ENCODE measurements around the gene WFIKKN2.

Gene WFIKKN2

GRCh38 chr17:50816271-50816670 is 19.1 kb upstream of the WFIKKN2 start:
- CTCF ChIA-PET = interaction anchor here (0.8 to 4.8 kb wide), 17 partner anchors 9 to 357 kb away, joined by 3 to 35 read pairs (median 6); partner anchors contain the start of gene WFIKKN2

GRCh38 chr17:50816771-50817751 is 18.3 kb upstream of the WFIKKN2 start:
- no peaks in the 10 kb centered on the region for H3K36me3 ChIP-seq (ENCODE audit: control insufficient read depth in 2 of 2, insufficient read depth in 1 of 2, low read length in 2 of 2)
- H3K4me3 ChIP-seq (ENCODE audit: low read depth, low read length) = no peak overlapping the region
- ChIA-PET POLR2A (no interaction called here), CTCF (interaction anchor here (0.6 to 4.8 kb wide), 36 partner anchors 10 to 358 kb away, joined by 3 to 35 read pairs (median 4); partner anchors contain the start of gene WFIKKN2)
- H3K9me3 ChIP-seq (ENCODE audit: control insufficient read depth, insufficient read depth, low read depth, low read length) = no peaks in the 10 kb centered on the region
- H3K27ac ChIP-seq (ENCODE audit: extremely low read depth, low read depth, low read length) = no peak overlapping the region
- no peaks in the 10 kb centered on the region for H3K4me1 ChIP-seq (ENCODE audit: control insufficient read depth, insufficient read depth, low read length)
- TF ChIP-seq ZBTB48 (tag by site-specific recombination; IDR thresholded peaks at IDR 0.05) (peak; percentile 84; the same call in 1 of the 2 replicates), ZXDB (tag by site-specific recombination; IDR thresholded peaks at IDR 0.05) (peak; percentile 36; the same call in 1 of the 2 replicates), CTCF (tag by site-specific recombination; IDR thresholded peaks at IDR 0.05) (peak; percentile 49; the same call in 1 of the 2 replicates), ZNF184 (tag by site-specific recombination; IDR thresholded peaks at IDR 0.05) (no peak), GLIS1 (tag by site-specific recombination; IDR thresholded peaks at IDR 0.05) (0 out of 2 replicates have a peak, but pooled peaks have one; percentile 11), HOXC10 (CRISPR knock-in tag; IDR thresholded peaks at IDR 0.05) (no peak), ZNF747 (tag by site-specific recombination; IDR thresholded peaks at IDR 0.05) (no peak), ZNF654 (tag by site-specific recombination; IDR thresholded peaks at IDR 0.05; ENCODE audit: low read depth) (peak; percentile 24; the same call in 1 of the 2 replicates), ZNF555 (tag by site-specific recombination; conservative IDR thresholded peaks at IDR 0.05) (no peak), ZBTB8A (tag by site-specific recombination; IDR thresholded peaks at IDR 0.05) (0 out of 2 replicates have a peak, but pooled peaks have one; percentile 28), ZNF335 (tag by site-specific recombination; conservative IDR thresholded peaks at IDR 0.05) (peak; percentile 65; the same call in 1 of the 2 replicates), ZNF19 (tag by site-specific recombination; IDR thresholded peaks at IDR 0.05; ENCODE audit: low read depth) (no peak)

More at GRCh38 chr17:50816271-50816670, 19.1 kb upstream of the WFIKKN2 start:
- H3K4me1 ChIP-seq (ENCODE audit: control insufficient read depth, insufficient read depth, low read length) = no peaks in the 10 kb centered on the region
- no peaks in the 10 kb centered on the region for H3K36me3 ChIP-seq (ENCODE audit: control insufficient read depth in 2 of 2, insufficient read depth in 1 of 2, low read length in 2 of 2)
- POLR2A ChIA-PET = no interaction called here
- no peak overlapping the region for H3K4me3 ChIP-seq (ENCODE audit: low read depth, low read length)
- TF ChIP-seq ZNF112 (tag by site-specific recombination; IDR thresholded peaks at IDR 0.05) = no peak
- TF ChIP-seq GLIS1 (tag by site-specific recombination; IDR thresholded peaks at IDR 0.05) = no peak
- no peak for TF ChIP-seq KLF16 (tag by site-specific recombination; IDR thresholded peaks at IDR 0.05)
- TF ChIP-seq ZNF707 (tag by site-specific recombination; IDR thresholded peaks at IDR 0.05) = no peak
- TF ChIP-seq ZBTB7A (tag by site-specific recombination; IDR thresholded peaks at IDR 0.05; ENCODE audit: low read depth) = no peak
- no peak for TF ChIP-seq MYNN (tag by site-specific recombination; IDR thresholded peaks at IDR 0.05; ENCODE audit: borderline replicate concordance)
- no peak for TF ChIP-seq ZNF610 (tag by site-specific recombination; IDR thresholded peaks at IDR 0.05; ENCODE audit: borderline replicate concordance)
- TF ChIP-seq ZNF529 (tag by site-specific recombination; IDR thresholded peaks at IDR 0.05; ENCODE audit: insufficient replicate concordance) = no peak
- TF ChIP-seq ZNF658 (tag by site-specific recombination; IDR thresholded peaks at IDR 0.05) = no peak
- no peak for TF ChIP-seq BCL11B (tag by site-specific recombination; IDR thresholded peaks at IDR 0.05; ENCODE audit: low read depth)
- TF ChIP-seq ZNF624 (tag by site-specific recombination; IDR thresholded peaks at IDR 0.05) = no peak
- TF ChIP-seq ZNF341 (tag by site-specific recombination; IDR thresholded peaks at IDR 0.05; ENCODE audit: low read depth) = no peak
- TF ChIP-seq ZNF239 (tag by site-specific recombination; IDR thresholded peaks at IDR 0.05) = no peak
- no peak for TF ChIP-seq ZNF223 (tag by site-specific recombination; IDR thresholded peaks at IDR 0.05)
- no peak for TF ChIP-seq ZBTB48 (tag by site-specific recombination; IDR thresholded peaks at IDR 0.05)
- no peak for TF ChIP-seq ZBTB49 (tag by site-specific recombination; IDR thresholded peaks at IDR 0.05; ENCODE audit: low read depth)
- no peak for TF ChIP-seq ZFP37 (tag by site-specific recombination; IDR thresholded peaks at IDR 0.05)
- TF ChIP-seq ZNF350 (tag by site-specific recombination; IDR thresholded peaks at IDR 0.05) = no peak
- no peak for TF ChIP-seq ZBTB11 (tag by site-specific recombination; conservative IDR thresholded peaks at IDR 0.05; ENCODE audit: low read depth)
- H3K9me3 ChIP-seq (ENCODE audit: control insufficient read depth, insufficient read depth, low read depth, low read length) = no peaks in the 10 kb centered on the region
- no peak overlapping the region for H3K27ac ChIP-seq (ENCODE audit: extremely low read depth, low read depth, low read length)

All from HEK293 (cell line).